Hepatocyte (in vitro differentiated cells): ENCODE data around the gene CHRNB1. TPM values are rescaled to one million over a fixed set of nuclear protein-coding genes. Genes with fewer than 3 reads are reported as not detected.

ENCODE experiments used
- DNase-seq: peaks from one replicate; pipeline ENCODE4 v3.0.0-alpha.2; 2016; ENCODE audit warnings: low spot score
- H2AFZ ChIP-seq: fragments of 200-600 bp; sonication (generic); 2 replicates; pipeline ENCODE4 v1.6.0; 2016; ENCODE audit warnings: antibody characterized with exemption, mild to moderate bottlenecking
- H3K27ac ChIP-seq: fragments of 200-600 bp; sonication (generic); 2 replicates; pipeline ENCODE4 v1.5.1; 2016; ENCODE audit warnings: mild to moderate bottlenecking
- H3K27me3 ChIP-seq: fragments of 200-600 bp; sonication (generic); 2 replicates; pipeline ENCODE4 v1.6.1; 2016
- H3K36me3 ChIP-seq: fragments of 200-600 bp; sonication (generic); replicated peaks from 2 replicates; pipeline ENCODE4 v1.5.1; 2016; ENCODE audit warnings: low read depth; ENCODE audit not compliant: insufficient read depth
- H3K4me1 ChIP-seq: fragments of 200-600 bp; sonication (generic); 2 replicates; pipeline ENCODE4 v1.5.1; 2016; ENCODE audit warnings: mild to moderate bottlenecking, moderate library complexity; ENCODE audit not compliant: insufficient read depth
- H3K4me2 ChIP-seq: fragments of 200-600 bp; sonication (generic); 2 replicates; pipeline ENCODE4 v1.6.0; 2016
- H3K4me3 ChIP-seq: fragments of 200-600 bp; sonication (generic); 2 replicates; pipeline ENCODE4 v1.5.1; 2016; ENCODE audit warnings: mild to moderate bottlenecking
- H3K79me2 ChIP-seq: fragments of 200-600 bp; sonication (generic); 2 replicates; pipeline ENCODE4 v1.6.0; 2017; ENCODE audit warnings: mild to moderate bottlenecking
- H3K9me2 ChIP-seq: fragments of 200-600 bp; sonication (generic); replicated peaks from 2 replicates; pipeline ENCODE4 v1.6.0; 2017; ENCODE audit warnings: mild to moderate bottlenecking; ENCODE audit not compliant: insufficient read depth
- H3K9me3 ChIP-seq: fragments of 200-600 bp; sonication (generic); 2 replicates; pipeline ENCODE4 v1.5.1; 2016; ENCODE audit warnings: low read depth, mild to moderate bottlenecking
- H4K20me1 ChIP-seq: fragments of 200-600 bp; sonication (generic); 2 replicates; pipeline ENCODE4 v1.6.0; 2016; ENCODE audit warnings: mild to moderate bottlenecking; ENCODE audit not compliant: insufficient read depth, poor library complexity, severe bottlenecking
- EZH2 ChIP-seq: fragments of 200-600 bp; sonication (generic); IDR thresholded peaks from 2 replicates; pipeline ENCODE4 v1.6.1; 2016; ENCODE audit warnings: antibody characterized with exemption, mild to moderate bottlenecking, borderline replicate concordance
- EZH2phosphoT487 ChIP-seq: fragments of 200-600 bp; sonication (generic); IDR thresholded peaks from one replicate; pipeline ENCODE4 v1.6.1; 2018; ENCODE audit warnings: antibody characterized with exemption, mild to moderate bottlenecking, low read depth, moderate library complexity; ENCODE audit not compliant: unreplicated experiment, severe bottlenecking
- WGBS: methylation state at CpG from one replicate; pipeline ENCODE4 v1.1.6; 2016; ENCODE audit warnings: low lambda C conversion rate; ENCODE audit errors: missing lambda C conversion rate; 5-methylcytosine and 5-hydroxymethylcytosine counted together
- polyA plus RNA-seq: library from polyadenylated mRNA; unstranded; fragments of >200 nt; fragmentation: Nextera tagmentation; extraction: Ambion mirVana; gene quantifications from 2 replicates; pipeline ENCODE4 v1.2.1, GENCODE V29; 2016
- total RNA-seq: library from RNA; depleted of rRNA; stranded (reverse); fragments of >200 nt; gene quantifications from 2 replicates; pipeline ENCODE4 v1.2.3, GENCODE V29; 2014
- TF ChIP-seq, protein P1 (sequence below): fragments of 200-600 bp; sonication (generic); IDR thresholded peaks from 2 replicates; pipeline ENCODE4 v1.5.1; 2016; ENCODE audit warnings: antibody characterized with exemption, mild to moderate bottlenecking; ENCODE audit not compliant: poor library complexity

Gene CHRNB1
- total and polyA plus RNA-seq, 2 experiments from 2014 or later, result 10.9 to 17.5 TPM

DNA sequence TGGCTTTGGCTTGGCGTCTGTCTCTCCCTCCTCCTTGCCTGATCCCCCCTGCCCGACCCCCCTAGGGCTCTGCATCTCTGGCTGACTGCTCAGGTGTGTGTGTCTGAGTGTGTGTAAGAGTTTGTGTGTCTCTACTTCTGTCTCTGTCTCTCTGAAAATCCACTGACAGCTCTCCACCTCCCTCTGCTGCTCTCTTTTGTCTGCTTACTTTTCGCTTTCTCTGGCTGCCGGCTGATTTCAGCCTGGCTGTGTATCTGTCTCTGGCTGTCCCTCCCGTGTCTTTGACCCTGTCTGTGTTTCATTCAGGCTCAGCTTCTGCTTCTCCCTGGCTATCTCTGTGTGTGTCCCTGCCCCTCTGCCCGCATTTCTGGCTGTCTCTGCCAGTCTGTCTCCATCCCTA lies 28.5 kb upstream of the CHRNB1 start:
- TF ChIP-seq, protein P1, sequence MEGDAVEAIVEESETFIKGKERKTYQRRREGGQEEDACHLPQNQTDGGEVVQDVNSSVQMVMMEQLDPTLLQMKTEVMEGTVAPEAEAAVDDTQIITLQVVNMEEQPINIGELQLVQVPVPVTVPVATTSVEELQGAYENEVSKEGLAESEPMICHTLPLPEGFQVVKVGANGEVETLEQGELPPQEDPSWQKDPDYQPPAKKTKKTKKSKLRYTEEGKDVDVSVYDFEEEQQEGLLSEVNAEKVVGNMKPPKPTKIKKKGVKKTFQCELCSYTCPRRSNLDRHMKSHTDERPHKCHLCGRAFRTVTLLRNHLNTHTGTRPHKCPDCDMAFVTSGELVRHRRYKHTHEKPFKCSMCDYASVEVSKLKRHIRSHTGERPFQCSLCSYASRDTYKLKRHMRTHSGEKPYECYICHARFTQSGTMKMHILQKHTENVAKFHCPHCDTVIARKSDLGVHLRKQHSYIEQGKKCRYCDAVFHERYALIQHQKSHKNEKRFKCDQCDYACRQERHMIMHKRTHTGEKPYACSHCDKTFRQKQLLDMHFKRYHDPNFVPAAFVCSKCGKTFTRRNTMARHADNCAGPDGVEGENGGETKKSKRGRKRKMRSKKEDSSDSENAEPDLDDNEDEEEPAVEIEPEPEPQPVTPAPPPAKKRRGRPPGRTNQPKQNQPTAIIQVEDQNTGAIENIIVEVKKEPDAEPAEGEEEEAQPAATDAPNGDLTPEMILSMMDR, result no peak
- no peak for TF ChIP-seq EZH2phosphoT487
- no peaks in the 10 kb centered on the region for H3K9me3 ChIP-seq

DNA sequence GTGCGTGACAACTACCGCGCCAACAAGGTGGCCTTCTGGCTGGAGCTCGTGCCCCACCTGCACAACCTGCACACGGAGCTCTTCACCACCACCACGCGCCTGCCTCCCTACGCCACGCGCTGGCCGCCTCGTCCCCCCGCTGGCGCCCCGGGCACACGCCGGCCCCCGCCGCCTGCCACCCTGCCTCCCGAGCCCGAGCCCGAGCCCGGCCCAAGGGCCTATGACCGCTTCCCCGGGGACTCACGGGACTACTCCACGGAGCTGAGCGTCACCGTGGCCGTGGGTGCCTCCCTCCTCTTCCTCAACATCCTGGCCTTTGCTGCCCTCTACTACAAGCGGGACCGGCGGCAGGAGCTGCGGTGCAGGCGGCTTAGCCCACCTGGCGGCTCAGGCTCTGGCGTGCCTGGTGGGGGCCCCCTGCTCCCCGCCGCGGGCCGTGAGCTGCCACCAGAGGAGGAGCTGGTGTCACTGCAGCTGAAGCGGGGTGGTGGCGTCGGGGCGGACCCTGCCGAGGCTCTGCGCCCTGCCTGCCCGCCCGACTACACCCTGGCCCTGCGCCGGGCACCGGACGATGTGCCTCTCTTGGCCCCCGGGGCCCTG lies 27.7 kb upstream of the CHRNB1 start:
- no peak for DNase-seq
- Histone ChIP-seq H3K4me1 (no peaks in the 10 kb centered on the region), H2AFZ (no peak overlapping the region), H3K27ac (no peak overlapping the region), H3K9me2 (no peaks in the 10 kb centered on the region), H3K79me2 (no peaks in the 10 kb centered on the region), H3K27me3 (no peaks in the 10 kb centered on the region), H3K4me2 (no peak overlapping the region), H3K36me3 (no peaks in the 10 kb centered on the region), H4K20me1 (no peaks in the 10 kb centered on the region), H3K9me3 (no peaks in the 10 kb centered on the region), H3K4me3 (no peak overlapping the region)
- no peak for TF ChIP-seq EZH2
- no peak for TF ChIP-seq EZH2phosphoT487
- TF ChIP-seq, protein P1, result no peak
- over 99% methylated on average over 19 of the region's 54 CpGs for WGBS

More for the DNA sequence above, 28.5 kb upstream of the CHRNB1 start:
- Histone ChIP-seq H3K36me3 (no peaks in the 10 kb centered on the region), H3K4me1 (no peaks in the 10 kb centered on the region), H3K4me2 (no peak overlapping the region), H3K79me2 (no peaks in the 10 kb centered on the region), H3K27ac (no peak overlapping the region), H4K20me1 (no peaks in the 10 kb centered on the region), H3K9me2 (no peaks in the 10 kb centered on the region), H2AFZ (no peak overlapping the region), H3K4me3 (no peak overlapping the region), H3K27me3 (no peaks in the 10 kb centered on the region)
- WGBS, result 89% methylated on average over 6 of the region's 6 CpGs
- DNase-seq, result no peak

DNA sequence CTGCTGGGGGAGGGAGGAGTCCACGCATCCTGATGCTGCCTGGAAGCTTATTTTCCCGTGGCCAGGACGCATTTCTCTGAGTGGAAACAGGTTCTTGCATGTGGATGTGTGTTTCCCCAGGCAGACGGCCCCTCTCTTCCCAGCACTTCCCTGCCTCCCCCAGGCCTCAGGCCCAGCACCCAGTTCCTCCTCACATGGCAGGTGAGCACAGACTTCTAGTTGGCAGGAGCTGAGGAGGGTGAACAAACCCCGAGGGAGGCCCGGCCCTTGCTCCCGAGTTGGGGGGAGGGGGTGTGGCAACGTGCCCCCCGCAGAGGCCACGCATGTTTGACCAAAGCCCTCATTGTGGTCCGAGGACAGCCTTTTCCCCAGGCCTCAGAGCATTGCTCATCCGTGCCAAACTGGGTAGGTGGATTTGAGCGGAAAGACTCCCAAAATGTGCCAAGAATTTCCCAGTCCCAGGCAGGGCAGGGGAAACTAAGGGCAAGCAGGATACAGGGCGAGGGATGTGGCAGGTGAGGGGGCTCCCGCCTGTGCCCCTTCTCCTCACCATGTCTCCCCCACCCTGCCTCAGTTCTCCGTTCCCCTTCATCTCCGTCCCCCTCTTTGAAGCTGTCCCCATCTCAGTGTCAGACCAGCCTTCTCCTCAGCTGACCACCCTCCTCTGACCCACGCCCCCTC lies 26.2 kb upstream of the CHRNB1 start:
- Histone ChIP-seq H3K9me2 (no peaks in the 10 kb centered on the region), H4K20me1 (no peaks in the 10 kb centered on the region), H3K9me3 (no peaks in the 10 kb centered on the region), H3K36me3 (no peaks in the 10 kb centered on the region), H3K4me1 (no peaks in the 10 kb centered on the region), H2AFZ (no peak overlapping the region), H3K79me2 (no peaks in the 10 kb centered on the region), H3K4me3 (no peak overlapping the region), H3K27me3 (no peaks in the 10 kb centered on the region), H3K4me2 (no peak overlapping the region), H3K27ac (no peak overlapping the region)
- DNase-seq, result no peak
- WGBS, result 81% methylated on average over 17 of the region's 18 CpGs
- TF ChIP-seq, protein P1, result no peak
- no peak for TF ChIP-seq EZH2phosphoT487
- TF ChIP-seq EZH2, result no peak
